Measurements from ENCODE around the gene AIF1.

The AIF1 gene

DNA sequence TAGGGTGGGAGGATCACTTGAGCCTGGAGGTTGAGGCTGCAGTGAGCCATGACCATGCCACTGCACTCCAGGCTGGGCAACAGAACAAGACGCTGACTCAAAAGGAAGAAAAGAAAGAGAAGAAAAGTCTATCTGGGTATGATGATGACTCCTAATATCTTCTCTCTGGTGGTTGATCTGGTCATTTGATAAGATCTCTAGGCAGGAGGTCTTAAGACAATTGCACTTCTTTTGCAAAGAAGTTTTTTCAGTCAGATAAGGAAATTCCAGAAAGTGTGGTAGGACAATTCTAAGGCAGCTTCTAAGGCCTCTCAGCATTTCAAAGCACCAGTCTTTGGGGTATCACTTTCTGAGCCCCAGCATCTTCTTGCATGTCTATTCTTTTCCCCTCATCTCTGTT lies 7.7 kb upstream of the AIF1 start:
- no peak for DNase-seq (ENCODE audit: low spot score)
- TF ChIP-seq, protein P1, sequence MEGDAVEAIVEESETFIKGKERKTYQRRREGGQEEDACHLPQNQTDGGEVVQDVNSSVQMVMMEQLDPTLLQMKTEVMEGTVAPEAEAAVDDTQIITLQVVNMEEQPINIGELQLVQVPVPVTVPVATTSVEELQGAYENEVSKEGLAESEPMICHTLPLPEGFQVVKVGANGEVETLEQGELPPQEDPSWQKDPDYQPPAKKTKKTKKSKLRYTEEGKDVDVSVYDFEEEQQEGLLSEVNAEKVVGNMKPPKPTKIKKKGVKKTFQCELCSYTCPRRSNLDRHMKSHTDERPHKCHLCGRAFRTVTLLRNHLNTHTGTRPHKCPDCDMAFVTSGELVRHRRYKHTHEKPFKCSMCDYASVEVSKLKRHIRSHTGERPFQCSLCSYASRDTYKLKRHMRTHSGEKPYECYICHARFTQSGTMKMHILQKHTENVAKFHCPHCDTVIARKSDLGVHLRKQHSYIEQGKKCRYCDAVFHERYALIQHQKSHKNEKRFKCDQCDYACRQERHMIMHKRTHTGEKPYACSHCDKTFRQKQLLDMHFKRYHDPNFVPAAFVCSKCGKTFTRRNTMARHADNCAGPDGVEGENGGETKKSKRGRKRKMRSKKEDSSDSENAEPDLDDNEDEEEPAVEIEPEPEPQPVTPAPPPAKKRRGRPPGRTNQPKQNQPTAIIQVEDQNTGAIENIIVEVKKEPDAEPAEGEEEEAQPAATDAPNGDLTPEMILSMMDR (IDR thresholded peaks at IDR 0.05; ENCODE audit: extremely low read depth, missing control alignments) = no peak

DNA sequence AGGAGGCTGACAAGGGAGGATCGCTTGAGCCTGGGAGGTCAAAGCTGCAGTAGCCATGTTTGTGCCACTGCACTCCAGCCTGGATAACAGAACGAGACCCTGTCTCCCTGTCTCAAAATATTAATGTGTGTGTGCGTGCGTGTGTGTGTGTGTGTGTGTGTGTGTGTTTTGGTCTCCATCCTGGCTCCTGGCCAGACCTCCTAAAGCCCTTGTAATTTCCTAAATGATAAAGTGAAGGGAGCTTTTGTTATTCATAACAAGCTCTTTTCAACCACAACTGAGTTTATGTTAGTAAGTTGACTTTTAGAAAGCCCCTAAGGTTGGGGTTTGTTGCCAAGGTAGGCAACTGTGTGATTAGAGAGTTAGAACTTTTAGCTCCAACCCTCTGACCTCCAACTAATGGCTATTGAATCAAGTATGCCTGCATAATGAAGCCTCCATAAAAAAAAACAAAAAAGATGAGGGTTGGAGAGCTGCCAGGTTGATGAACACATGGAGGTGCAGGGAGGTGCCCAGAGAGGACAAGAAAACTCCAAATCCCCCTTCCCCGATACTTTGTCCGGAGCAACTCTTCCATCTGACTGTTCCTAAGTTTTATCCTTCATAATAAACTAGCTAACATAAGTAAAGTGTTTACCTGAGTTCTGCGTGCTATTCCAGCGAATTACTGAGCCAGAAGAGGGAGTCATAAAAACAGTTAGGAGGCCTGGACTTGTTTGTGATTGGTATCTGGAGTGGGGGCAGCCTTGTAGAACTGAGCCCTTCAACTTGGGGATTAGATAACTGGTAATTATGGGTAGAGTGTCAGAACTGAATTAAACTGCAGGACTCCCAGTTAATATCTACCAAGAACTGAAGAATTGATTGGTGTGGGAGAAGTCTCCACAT lies 5.3 kb upstream of the AIF1 start:
- TF ChIP-seq, protein P1 (IDR thresholded peaks at IDR 0.05; ENCODE audit: extremely low read depth, missing control alignments) = no peak
- no peak for DNase-seq (ENCODE audit: low spot score)

DNA sequence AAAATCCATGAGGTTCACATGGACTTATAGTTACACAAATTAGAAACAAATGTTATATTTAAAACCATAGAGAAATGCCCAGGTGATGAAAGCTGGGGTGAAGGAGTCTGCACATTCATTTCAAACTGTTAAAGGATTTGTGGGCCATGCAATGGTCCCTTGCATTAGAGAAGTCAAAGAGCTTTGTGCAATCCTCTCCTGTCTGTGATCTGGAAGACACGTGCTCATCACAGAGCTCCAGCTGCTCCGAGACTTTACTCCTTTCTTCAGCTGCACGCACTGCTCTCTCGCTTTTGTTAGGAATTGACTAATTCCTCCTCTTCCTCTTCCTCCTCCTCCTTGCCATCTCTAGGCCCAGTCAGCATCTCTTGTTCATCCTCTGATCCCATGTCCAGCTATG lies 4.1 kb upstream of the AIF1 start:
- DNase-seq (ENCODE audit: low spot score) = no peak
- TF ChIP-seq, protein P1 (IDR thresholded peaks at IDR 0.05; ENCODE audit: extremely low read depth, missing control alignments) = no peak

DNA sequence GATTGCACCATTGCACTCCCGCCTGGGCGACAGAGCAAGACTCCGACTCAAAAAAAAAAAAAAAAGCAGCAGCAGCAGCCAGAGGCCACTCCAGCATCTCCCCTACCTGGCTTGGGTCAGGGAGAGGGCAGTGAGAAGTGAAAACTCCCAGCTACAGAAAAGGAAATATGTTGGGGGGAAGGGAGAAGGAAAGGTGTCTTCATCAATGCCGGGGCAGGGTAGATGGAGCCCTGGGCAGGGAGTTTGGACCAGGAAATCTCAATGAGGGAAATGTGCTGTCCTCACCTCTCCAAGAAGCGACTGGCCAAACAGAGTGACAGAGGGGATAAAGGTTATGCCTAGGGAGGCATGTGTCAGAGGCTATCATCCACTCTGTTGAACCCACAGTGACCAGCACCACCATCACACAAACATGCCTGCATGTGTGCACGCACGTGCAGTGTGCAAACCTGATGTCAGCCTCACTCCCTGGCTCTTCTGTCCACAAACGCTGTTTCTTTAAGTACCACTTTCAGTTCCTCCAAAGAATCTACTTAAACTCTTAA lies 887 bp upstream of the AIF1 start:
- TF ChIP-seq, protein P1 (IDR thresholded peaks at IDR 0.05; ENCODE audit: extremely low read depth, missing control alignments) = no peak
- peak; percentile 77 for DNase-seq (ENCODE audit: low spot score)

DNA sequence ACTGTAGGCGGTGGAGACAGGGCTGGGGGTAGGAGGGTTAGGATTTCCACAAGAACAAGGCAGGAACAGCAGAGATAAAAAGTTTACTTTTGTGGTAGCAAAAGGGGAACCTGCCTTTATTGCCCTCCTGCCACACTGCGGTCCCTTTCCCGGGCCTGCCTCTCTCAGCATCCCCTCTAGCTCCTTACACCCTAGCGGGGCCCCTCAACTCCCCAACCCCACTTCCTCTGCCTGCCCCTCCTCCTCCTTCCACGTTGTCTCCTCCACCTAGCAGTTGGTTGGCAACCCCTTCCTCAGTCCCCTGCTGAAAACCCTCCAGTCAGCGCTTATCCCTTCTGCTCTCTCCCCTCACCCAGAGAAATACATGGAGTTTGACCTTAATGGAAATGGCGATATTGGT lies 714 bp downstream of the AIF1 start:
- DNase-seq (ENCODE audit: low spot score) = no peak
- TF ChIP-seq, protein P1 (IDR thresholded peaks at IDR 0.05; ENCODE audit: extremely low read depth, missing control alignments) = no peak

DNA sequence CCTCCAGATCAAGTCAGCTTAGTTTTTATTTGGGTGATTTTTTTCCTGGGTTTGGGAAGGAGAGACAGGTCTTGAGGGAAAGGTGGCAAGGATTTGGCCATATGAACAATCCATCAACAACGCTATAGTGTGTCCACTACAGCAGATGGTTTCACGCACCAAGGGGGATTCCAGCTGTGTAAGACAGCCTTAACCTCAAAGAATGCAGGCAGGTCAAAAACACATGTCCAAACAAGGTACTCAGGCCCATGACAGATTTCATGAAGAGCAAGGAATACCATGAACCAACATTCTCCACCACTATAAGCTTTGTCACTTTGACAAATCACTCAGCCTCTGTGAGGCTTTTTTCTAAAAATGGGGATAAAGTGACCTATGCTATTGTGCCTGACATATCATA lies 2.0 kb downstream of the AIF1 start:
- TF ChIP-seq, protein P1 (IDR thresholded peaks at IDR 0.05; ENCODE audit: extremely low read depth, missing control alignments) = no peak
- DNase-seq (ENCODE audit: low spot score) = no peak

DNA sequence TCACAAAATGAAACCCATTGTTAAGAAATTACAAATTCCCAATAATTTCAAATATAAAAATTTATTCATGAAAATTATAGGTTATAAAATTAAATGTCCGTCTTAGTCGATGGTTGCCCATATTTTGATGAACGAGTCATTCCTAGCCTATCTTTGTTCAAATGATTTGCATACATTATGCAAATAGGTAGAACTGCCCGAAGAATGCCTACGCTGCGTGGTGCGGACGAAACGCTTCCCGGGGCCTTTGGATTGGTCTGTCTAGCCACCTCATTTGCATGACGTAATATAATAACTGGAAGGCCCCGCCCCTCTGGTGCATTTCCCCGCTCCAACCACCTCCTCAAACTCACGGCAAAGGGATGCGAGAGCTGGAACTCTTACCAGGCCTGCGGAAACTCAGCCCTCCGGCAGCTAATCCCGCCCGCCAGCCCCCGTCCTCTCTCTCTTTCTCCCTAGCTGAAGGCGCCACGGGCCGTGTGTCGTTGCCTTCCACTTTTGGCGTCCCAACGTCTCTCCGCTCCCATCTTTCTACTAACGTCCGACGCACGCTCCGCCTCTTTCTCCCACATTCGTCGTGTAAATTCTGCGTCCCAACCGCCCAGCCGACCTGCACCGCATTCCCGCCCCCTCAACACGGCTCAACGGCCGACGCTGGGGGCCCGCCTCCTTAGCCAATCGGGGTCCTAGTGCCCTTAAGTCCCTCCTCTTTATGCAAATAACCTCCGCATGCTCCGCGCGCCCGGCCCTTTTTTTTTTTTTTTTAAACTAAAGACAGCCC lies 5.0 kb downstream of the AIF1 start:
- TF ChIP-seq, protein P1 (IDR thresholded peaks at IDR 0.05; ENCODE audit: extremely low read depth, missing control alignments) = no peak
- DNase-seq (ENCODE audit: low spot score) = peak; percentile 84
